ENCODE results near the gene DOK5. TPM values are rescaled to one million over a fixed set of nuclear protein-coding genes. Genes with fewer than 3 reads are reported as not detected.

DOK5 gene
- total and polyA plus RNA-seq, 2 of the 8 experiments (the other 6 are each of a cell fraction or from before 2014, with no cell fraction given), result 8.9 to 15.0 TPM

- TF ChIP-seq POLR2A (IDR thresholded peaks at IDR 0.05; ENCODE audit: control extremely low read depth in 1 of 2, low read depth in 2 of 2, low read length in 2 of 2), result no peak
- TF ChIP-seq CBX5 (IDR thresholded peaks at IDR 0.05; ENCODE audit: low read depth, low read length), result no peak
- TF ChIP-seq USF2 (IDR thresholded peaks at IDR 0.05; ENCODE audit: low read length), result no peak
- no peak for TF ChIP-seq SAP30 (IDR thresholded peaks at IDR 0.05; ENCODE audit: insufficient read depth, insufficient replicate concordance, low read length)
- no peak for TF ChIP-seq CTCF (IDR thresholded peaks at IDR 0.05; ENCODE audit: control extremely low read depth in 1 of 3, insufficient read depth in 1 of 3, low read depth in 1 of 3, low read length in 3 of 3)
These were observed 149.5 kb downstream of the DOK5 start (continued) for GRCh38 chr20:54624706-54625390.
